GM12873 (cell line): ENCODE measurements around the gene GIPC2.

Experiments
- TF ChIP-seq, protein P1 (sequence below): IDR thresholded peaks from 2 replicates; pipeline ENCODE4 v1.5.1; 2012; ENCODE audit warnings: low read depth, mild to moderate bottlenecking, moderate library complexity, low read length, control low read depth; ENCODE audit not compliant: insufficient read depth; ENCODE audit errors: missing control alignments

Gene GIPC2, protein sequence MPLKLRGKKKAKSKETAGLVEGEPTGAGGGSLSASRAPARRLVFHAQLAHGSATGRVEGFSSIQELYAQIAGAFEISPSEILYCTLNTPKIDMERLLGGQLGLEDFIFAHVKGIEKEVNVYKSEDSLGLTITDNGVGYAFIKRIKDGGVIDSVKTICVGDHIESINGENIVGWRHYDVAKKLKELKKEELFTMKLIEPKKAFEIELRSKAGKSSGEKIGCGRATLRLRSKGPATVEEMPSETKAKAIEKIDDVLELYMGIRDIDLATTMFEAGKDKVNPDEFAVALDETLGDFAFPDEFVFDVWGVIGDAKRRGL

GRCh38 chr1:78045926-78046778 is at the start of gene GIPC2:
Gene GIPC2, plus strand, starts transcription at chr1:78045966. Its CDS starts 129 bp downstream, at chr1:78046095.
- TF ChIP-seq, protein P1, sequence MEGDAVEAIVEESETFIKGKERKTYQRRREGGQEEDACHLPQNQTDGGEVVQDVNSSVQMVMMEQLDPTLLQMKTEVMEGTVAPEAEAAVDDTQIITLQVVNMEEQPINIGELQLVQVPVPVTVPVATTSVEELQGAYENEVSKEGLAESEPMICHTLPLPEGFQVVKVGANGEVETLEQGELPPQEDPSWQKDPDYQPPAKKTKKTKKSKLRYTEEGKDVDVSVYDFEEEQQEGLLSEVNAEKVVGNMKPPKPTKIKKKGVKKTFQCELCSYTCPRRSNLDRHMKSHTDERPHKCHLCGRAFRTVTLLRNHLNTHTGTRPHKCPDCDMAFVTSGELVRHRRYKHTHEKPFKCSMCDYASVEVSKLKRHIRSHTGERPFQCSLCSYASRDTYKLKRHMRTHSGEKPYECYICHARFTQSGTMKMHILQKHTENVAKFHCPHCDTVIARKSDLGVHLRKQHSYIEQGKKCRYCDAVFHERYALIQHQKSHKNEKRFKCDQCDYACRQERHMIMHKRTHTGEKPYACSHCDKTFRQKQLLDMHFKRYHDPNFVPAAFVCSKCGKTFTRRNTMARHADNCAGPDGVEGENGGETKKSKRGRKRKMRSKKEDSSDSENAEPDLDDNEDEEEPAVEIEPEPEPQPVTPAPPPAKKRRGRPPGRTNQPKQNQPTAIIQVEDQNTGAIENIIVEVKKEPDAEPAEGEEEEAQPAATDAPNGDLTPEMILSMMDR, result no peak

DNA sequence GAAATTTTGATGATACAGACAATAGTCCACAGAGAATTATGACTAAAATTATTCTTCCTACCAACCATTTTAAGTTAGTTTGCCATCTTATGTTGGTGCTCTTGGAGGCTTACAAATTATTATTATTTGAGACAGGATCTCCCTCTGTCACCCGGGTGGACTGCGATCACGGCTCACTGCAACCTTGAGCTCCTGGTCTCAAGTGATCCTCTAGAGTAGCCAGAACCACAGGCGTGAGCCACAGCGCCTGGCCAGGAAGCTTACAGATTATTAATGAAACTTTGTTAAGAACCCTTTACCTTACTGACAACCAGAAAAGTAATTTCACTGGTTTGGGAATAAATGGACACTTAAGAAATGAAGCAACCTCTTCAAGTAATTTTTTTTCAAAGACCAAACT is 49.0 kb upstream of the GIPC2 start:
- TF ChIP-seq, protein P1, result no peak

GRCh38 chr1:78003070-78003746 is 42.6 kb upstream of the GIPC2 start:
- TF ChIP-seq, protein P1, result no peak

- TF ChIP-seq, protein P1, result no peak
These were observed 41.7 kb upstream of the GIPC2 start for GRCh38 chr1:78003882-78004718.

DNA sequence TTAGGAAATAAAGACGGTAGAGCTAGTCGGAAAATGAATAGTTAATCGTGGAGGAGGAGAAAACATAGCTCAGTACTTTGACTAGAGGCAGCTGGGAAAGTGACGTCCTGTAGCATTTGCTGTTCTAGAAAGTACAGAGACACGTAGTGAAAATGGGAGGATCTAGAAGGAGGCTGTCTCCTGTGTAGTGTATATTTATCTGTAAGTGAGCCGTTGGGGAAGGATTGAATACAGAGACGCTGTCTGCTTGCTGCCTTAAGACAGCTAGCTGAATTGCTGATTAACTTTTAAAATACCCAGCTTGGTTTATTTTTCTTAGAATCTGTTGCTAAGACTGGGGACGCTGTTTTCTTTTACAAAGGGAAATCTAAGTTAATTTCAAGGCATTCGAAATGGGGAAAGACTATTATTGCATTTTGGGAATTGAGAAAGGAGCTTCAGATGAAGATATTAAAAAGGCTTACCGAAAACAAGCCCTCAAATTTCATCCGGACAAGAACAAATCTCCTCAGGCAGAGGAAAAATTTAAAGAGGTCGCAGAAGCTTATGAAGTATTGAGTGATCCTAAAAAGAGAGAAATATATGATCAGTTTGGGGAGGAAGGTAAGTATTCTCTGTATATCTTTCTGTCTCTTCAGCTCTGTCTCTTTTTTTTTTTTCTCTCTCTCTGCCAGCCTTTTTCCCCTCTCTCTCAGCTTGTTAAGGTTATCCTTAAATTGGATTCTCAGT is 40.9 kb upstream of the GIPC2 start, which contains the start of gene DNAJB4:
DNAJB4 (plus strand) TSS at position 221 of the 729 bp plus-strand sequence; CDS start at position 393, 172 bp downstream.
- TF ChIP-seq, protein P1, result no peak

DNA sequence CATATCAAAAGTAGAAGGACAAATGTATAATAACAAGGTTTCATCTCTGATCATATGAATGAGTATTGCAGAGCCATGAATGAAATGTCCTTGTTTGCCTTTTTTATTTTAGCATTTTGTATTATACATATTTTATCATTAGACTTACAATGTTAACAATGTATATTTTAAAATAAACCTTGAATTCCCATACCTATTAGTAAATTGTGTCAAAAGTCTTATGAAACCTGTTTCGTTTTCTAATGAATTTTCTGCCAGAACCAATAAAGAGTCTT is 40.4 kb upstream of the GIPC2 start:
- TF ChIP-seq, protein P1, result no peak
